ACC112 (cell line): Measurements from ENCODE around the gene AQP2.

Source experiments
- H2AFZ ChIP-seq: fragments of 200-600 bp; sonication (generic); one replicate; pipeline ENCODE4 v1.6.0; 2017; ENCODE audit warnings: antibody characterized with exemption, low read length; ENCODE audit not compliant: unreplicated experiment
- H3K27ac ChIP-seq: fragments of 200-600 bp; sonication (generic); 2 replicates; pipeline ENCODE4 v1.5.1; 2014; ENCODE audit warnings: low read depth, mild to moderate bottlenecking, antibody characterized with exemption, low read length, moderate library complexity
- H3K27me3 ChIP-seq: fragments of 200-600 bp; sonication (generic); 2 replicates; pipeline ENCODE4 v1.6.1; 2014; ENCODE audit warnings: mild to moderate bottlenecking, antibody characterized with exemption, low read length, moderate library complexity, mixed read lengths; ENCODE audit not compliant: insufficient read depth
- H3K36me3 ChIP-seq: fragments of 200-600 bp; sonication (generic); 2 replicates; pipeline ENCODE4 v1.6.1; 2016; ENCODE audit warnings: mild to moderate bottlenecking, antibody characterized with exemption, low read length, moderate library complexity, mixed read lengths; ENCODE audit not compliant: insufficient read depth
- H3K4me1 ChIP-seq: fragments of 200-600 bp; sonication (generic); one replicate; pipeline ENCODE4 v1.6.1; 2016; ENCODE audit warnings: low read length, mixed read lengths; ENCODE audit not compliant: insufficient read depth, unreplicated experiment, control insufficient read depth
- H3K4me3 ChIP-seq: fragments of 200-600 bp; sonication (generic); 2 replicates; pipeline ENCODE4 v1.5.1; 2014; ENCODE audit warnings: mild to moderate bottlenecking, low read depth, low read length
- H3K79me2 ChIP-seq: fragments of 200-600 bp; sonication (generic); one replicate; pipeline ENCODE4 v1.6.0; 2016; ENCODE audit warnings: low read length; ENCODE audit not compliant: control insufficient read depth, unreplicated experiment, insufficient read depth

AQP2 gene

DNA sequence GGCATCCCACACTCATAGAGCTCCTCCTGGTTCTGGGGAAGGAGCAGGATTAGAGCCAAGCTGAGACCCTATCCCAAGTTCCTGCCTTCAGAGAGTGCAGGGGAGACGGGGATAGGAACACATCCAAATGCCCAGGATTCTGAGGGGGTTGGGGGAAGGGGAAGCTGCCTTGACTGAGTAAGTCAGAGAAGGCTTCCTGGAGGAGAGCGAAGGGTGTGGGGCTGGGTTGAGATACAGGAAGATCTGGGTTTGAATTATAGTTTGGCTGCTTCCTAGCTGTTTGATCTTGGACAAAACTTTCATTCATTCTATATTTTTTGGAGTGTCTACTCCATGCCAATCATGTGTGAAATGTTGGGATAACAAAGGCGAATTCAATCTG, 8.0 kb upstream of the AQP2 start:
- H3K36me3 ChIP-seq: no peaks in the 10 kb centered on the region
- H3K79me2 ChIP-seq: no peaks in the 10 kb centered on the region
- H3K27me3 ChIP-seq: no peaks in the 10 kb centered on the region
- no peak overlapping the region for H3K4me3 ChIP-seq
- no peak overlapping the region for H2AFZ ChIP-seq
- no peak overlapping the region for H3K27ac ChIP-seq
- H3K4me1 ChIP-seq: peaks cover 10% of the 10 kb centered on the region

DNA sequence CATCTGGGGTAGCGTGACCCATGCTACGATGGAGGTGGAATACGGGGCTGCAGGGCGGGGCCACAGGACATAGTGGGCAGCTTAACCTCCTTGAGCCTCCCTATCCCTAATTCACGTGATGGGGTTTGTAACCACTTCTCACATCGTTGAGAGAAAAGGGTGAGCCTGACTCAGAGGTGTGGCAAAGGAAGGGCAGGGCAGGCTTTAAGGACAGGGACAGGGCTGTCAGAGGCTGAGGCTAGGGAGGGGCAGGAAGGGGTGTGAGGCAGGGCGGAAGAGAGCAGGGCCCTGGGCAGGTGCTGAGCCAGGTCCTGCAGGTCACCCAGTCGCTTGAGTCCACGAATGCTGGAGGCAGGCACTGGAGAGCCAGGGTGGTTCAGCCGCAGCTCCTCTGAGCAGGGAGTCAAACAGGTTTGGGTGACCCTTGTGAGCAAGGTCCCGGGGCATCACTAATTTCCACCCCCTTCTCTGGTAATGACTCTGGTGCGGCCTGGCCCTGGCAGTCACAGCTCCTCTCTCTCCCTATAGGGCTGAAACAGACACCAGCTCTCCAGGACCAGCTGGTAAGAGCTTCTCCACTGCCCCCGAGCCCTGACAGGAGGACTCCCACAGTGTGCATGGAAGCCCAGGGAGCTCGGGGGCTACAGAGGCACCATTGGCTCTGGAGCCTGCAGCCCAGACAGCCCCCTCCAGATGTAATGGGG, 7.5 kb upstream of the AQP2 start:
- Histone ChIP-seq H3K36me3 (no peaks in the 10 kb centered on the region), H3K4me3 (no peak overlapping the region), H3K4me1 (peaks cover 10% of the 10 kb centered on the region), H3K27me3 (no peaks in the 10 kb centered on the region), H2AFZ (no peak overlapping the region), H3K79me2 (no peaks in the 10 kb centered on the region), H3K27ac (no peak overlapping the region)

DNA sequence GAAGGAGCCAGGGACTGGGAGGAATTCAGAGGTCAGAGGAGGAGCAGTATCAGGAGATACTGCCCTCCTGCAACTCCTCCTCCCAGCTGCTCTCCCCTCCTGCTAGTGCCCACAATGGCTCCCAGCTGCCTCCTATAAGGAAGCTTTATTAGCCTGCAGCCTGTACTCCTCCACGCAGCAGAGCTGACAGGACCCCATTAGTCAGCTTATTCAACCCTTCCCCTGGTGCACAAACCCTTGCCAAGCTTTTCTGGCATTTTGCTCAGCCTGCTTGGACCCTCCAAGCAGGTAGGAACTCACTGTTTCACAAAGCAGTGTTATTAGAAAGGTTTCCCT, 6.9 kb upstream of the AQP2 start:
- Histone ChIP-seq H2AFZ (no peak overlapping the region), H3K4me1 (peaks cover 10% of the 10 kb centered on the region), H3K79me2 (no peaks in the 10 kb centered on the region), H3K4me3 (no peak overlapping the region), H3K27me3 (no peaks in the 10 kb centered on the region), H3K27ac (no peak overlapping the region), H3K36me3 (no peaks in the 10 kb centered on the region)

DNA sequence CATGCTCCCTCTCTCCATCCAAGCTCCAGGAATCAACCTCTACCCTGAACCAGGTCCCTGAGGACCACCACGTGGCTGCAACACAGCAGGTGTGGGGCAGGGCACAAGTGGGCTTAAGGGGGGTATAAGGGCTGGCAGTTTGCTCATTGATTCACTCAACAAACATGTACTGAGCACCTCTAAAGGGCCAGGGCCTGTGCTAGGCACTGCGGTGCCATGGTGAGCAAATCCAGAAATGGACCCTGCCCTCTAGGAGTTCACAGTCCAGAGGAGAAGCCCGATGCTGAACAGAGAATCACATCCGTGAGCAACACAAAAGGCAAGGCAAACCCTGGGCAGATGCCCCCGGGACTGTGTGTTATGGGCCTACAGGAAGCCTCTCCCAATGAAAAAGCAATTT, 6.5 kb upstream of the AQP2 start:
- Histone ChIP-seq H3K27ac (no peak overlapping the region), H2AFZ (no peak overlapping the region), H3K4me1 (peaks cover 10% of the 10 kb centered on the region), H3K79me2 (no peaks in the 10 kb centered on the region), H3K4me3 (no peak overlapping the region), H3K36me3 (no peaks in the 10 kb centered on the region), H3K27me3 (no peaks in the 10 kb centered on the region)

DNA sequence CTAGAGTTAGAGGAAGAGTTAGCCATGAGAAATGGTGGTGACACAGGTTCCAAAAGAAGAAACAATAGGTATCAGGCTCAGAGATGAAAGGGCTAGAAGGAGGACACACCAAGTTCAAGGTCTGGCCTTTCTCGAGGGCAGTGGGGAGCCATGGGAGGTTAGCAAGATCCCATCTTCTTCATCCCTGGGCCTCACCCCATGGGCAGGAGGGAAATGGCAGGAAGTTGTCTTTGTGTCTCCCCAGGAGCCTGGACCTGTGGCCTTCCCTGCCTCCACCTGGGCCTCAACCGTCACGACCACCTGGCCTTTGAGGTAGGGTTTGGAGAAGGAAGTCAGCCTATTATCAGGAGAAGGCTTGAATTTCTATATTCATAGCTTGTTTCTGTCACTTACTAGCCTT, 5.8 kb upstream of the AQP2 start:
- no peak overlapping the region for H3K4me3 ChIP-seq
- H3K36me3 ChIP-seq: no peaks in the 10 kb centered on the region
- no peaks in the 10 kb centered on the region for H3K79me2 ChIP-seq
- no peaks in the 10 kb centered on the region for H3K27me3 ChIP-seq
- no peak overlapping the region for H2AFZ ChIP-seq
- no peak overlapping the region for H3K27ac ChIP-seq
- H3K4me1 ChIP-seq: peaks cover 10% of the 10 kb centered on the region

DNA sequence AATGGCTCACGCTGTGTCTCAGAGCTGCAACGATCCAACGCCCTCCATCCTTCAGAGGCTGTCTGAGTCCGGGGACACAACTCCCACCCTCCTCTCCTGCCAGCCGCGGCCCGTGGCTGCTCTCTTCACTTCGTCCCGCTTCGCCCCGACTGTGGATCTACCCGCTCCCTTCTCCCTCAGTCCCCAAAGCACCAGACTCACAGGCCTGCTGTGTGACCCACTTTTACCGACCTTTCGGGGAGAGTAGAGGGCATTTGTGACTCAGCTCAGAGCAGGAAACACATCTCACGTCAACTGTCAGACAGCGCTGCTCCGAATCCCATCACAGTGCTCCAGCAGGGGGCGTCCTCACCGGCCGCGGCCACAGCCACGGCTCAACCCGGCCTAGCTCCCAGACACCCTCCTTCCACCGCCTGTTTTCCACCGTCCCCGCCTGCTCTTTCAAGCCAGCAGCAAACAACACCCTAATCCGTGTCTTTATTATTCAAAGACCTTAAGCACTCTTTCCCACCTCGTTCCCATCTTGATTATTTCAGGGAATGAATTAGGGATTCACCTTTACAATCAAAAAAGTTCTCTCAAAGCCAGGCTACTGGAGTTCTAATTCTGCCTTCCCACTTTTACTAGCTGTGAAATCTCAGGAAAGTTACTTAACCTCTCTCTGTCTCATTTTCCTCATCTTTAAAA, 5.0 kb upstream of the AQP2 start:
- no peaks in the 10 kb centered on the region for H3K79me2 ChIP-seq
- H3K27ac ChIP-seq: no peak overlapping the region
- no peaks in the 10 kb centered on the region for H3K27me3 ChIP-seq
- H3K4me3 ChIP-seq: 0 out of 2 replicates have a peak overlapping the region, but pooled peaks have one; percentile 14
- H3K4me1 ChIP-seq: peaks cover 10% of the 10 kb centered on the region
- H2AFZ ChIP-seq: peak overlapping the region; percentile 80
- H3K36me3 ChIP-seq: no peaks in the 10 kb centered on the region

DNA sequence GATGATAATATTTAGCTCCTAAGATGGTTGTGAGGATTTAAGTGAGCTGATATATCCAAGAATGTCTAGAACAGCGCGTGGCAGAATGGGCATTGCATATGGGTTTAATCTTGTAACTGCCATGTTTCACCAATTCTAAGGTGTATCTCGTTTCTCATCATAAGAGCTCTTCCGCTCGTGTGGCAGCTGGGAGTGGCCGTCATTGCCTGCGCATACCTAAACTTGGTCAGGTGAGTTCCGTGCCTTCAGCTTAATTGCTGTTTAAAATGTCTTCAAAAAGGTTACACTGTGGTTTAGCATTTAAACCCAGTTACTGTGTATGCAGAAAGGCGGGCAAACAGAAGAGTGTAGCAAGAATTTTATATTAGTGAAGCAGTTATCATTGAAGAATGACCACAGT, 4.5 kb upstream of the AQP2 start:
- Histone ChIP-seq H3K36me3 (no peaks in the 10 kb centered on the region), H3K4me1 (peaks cover 10% of the 10 kb centered on the region), H3K27ac (no peak overlapping the region), H3K4me3 (no peak overlapping the region), H3K27me3 (no peaks in the 10 kb centered on the region), H3K79me2 (no peaks in the 10 kb centered on the region), H2AFZ (peak overlapping the region; percentile 61)

DNA sequence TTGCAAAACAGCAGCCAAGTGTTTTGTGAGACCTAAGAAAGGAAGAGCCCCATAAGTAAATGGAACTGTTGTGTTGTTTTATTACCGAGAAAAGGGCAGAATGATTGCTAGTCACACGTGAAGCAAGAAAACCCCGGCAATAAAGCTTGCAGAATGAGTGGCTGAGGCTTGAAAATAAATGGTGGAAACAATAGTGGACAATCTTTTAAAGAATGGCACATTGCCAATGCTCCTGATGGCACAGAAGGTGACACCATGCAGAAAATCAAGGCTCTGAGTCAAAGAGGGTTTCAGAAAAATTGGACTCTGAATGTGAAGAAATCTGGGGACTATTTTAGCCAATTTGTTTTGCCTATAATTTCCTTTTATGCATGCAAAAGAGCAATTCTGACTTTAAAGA, 4.0 kb upstream of the AQP2 start:
- Histone ChIP-seq H3K79me2 (no peaks in the 10 kb centered on the region), H3K4me3 (no peak overlapping the region), H3K36me3 (no peaks in the 10 kb centered on the region), H3K27me3 (no peaks in the 10 kb centered on the region), H2AFZ (peak overlapping the region; percentile 61), H3K4me1 (peaks cover 10% of the 10 kb centered on the region), H3K27ac (no peak overlapping the region)

DNA sequence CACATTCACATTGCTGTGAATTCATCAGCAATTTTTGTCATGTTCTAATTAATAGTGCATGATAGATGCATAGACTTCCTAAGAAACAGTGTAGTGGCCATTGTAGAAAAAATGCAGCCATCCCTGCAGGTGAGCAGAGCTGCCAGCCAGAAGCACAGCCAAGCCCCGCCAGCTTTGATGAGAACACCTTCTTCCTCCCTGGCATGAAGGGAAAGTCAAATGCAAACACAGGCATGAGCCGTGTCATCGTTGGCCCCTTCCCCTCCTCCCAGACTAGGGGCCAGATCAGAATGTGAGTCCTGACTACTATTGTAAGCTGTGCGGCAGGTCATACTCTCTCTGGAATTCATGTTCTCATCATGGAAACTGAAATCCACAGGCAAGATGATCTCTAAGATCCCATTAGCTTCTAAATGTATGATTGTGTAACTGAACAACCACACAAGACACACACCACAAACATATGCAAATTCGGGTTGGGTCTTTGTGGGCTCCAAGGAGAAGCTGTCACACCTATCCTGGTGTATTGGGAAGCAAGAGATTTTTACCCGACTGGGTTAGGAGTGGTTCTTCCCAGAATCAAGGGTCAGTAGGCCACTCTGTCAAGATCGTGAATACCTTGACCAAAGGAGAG, 2.8 kb upstream of the AQP2 start:
- no peaks in the 10 kb centered on the region for H3K79me2 ChIP-seq
- H3K4me1 ChIP-seq: peaks cover 10% of the 10 kb centered on the region
- no peaks in the 10 kb centered on the region for H3K27me3 ChIP-seq
- no peak overlapping the region for H3K4me3 ChIP-seq
- H2AFZ ChIP-seq: no peak overlapping the region
- H3K36me3 ChIP-seq: no peaks in the 10 kb centered on the region
- no peak overlapping the region for H3K27ac ChIP-seq

DNA sequence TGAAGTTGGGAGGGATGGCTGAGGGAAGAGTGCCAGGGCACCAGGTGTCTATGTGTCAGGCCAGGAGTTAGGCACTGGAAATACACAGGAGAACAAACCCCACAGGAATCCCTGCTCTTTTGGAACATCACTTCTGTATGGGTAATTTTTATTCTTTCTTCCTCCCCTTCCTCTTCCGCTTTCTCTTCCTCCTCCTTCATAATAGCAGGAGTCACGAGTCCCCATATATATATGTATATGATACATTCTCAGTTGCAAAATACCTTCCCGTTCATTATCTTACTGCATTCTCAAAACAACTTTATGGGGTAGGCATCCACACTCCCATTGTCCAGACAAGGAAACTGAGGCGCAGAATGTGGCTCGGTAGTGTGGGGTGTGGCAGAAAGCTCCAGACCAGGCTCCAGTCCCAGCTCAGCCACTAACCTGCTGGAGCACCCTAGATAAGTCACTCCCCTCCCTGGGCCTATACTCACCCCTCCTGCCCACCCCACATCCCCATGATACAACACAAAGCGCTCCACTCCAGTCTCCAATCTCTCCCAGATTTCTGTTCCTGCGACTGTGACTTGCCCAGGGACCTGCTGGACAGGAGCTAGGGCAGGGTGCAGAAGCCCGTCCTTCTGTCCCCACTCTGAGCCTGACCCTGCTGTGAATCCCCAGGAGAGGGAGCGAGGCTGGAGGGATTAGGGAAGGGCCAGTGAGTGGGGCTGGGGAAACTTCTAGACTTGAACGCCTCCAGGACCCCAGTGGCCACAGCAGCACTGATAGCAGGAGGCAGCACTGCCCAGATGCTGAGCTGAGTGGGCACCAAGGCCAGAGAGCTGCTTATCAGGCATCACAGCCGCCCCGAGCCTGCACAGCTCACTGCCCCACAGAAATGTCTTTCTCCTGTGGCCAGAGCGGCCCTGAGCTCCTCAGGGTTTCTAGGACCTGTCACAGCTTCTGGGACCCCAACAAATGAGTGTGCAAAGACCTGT, 1.4 kb upstream of the AQP2 start:
- H3K27me3 ChIP-seq: no peaks in the 10 kb centered on the region
- no peak overlapping the region for H3K27ac ChIP-seq
- H3K4me1 ChIP-seq: peaks cover 10% of the 10 kb centered on the region
- no peak overlapping the region for H2AFZ ChIP-seq
- no peaks in the 10 kb centered on the region for H3K79me2 ChIP-seq
- H3K4me3 ChIP-seq: no peak overlapping the region
- no peaks in the 10 kb centered on the region for H3K36me3 ChIP-seq
